HT1080 (cell line): ENCODE measurements around the gene CKAP2L. TPM values are rescaled to one million over a fixed set of nuclear protein-coding genes. Genes with fewer than 3 reads are reported as not detected.

Experiments used
- total RNA-seq: library from RNA; depleted of rRNA; stranded (reverse); fragments of >200 nt; shearing (Covaris generic); gene quantifications from 2 replicates; pipeline ENCODE4 v1.2.3, GENCODE V29; 2014; rRNA removed

CKAP2L gene
- total RNA-seq, 1 experiment from 2014 or later, result 33.7 TPM

Other genes with a start within 250 kb of the CKAP2L start
- gene POLR1B, start 222.1 kb downstream of the CKAP2L start, total RNA-seq, result 58.2 and 84.0 TPM in 2 replicates
- 52.5 and 56.4 TPM in 2 replicates for gene CHCHD5, start 180.0 kb downstream of the CKAP2L start, total RNA-seq
- gene SLC20A1, start 118.7 kb downstream of the CKAP2L start, total RNA-seq, result 225 and 403 TPM in 2 replicates
- not detected in 2 replicates for gene NT5DC4, start 43.6 kb downstream of the CKAP2L start, total RNA-seq
- 0.85 and 1.1 TPM in 2 replicates for gene IL1A, start 19.9 kb upstream of the CKAP2L start, total RNA-seq
- 4.1 and 9.5 TPM in 2 replicates for gene IL1B, start 72.2 kb upstream of the CKAP2L start, total RNA-seq
- gene IL37, start 146.6 kb upstream of the CKAP2L start, total RNA-seq, result not detected in 2 replicates
- not detected in 2 replicates for gene IL36G, start 213.4 kb upstream of the CKAP2L start, total RNA-seq
- not detected in 2 replicates for gene IL36A, start 240.8 kb upstream of the CKAP2L start, total RNA-seq